Measurements from ENCODE around the gene CRB2.

Gene CRB2

GRCh38 chr9:123361086-123361730 lies 5.2 kb downstream of the CRB2 start:
- H3K4me1 ChIP-seq (ENCODE audit: control insufficient read depth in 1 of 2, insufficient read depth in 1 of 2, low read depth in 1 of 2, low read length in 1 of 2), result no peaks in the 10 kb centered on the region
- H3K9me3 ChIP-seq, result no peaks in the 10 kb centered on the region
- TF ChIP-seq CTCF (IDR thresholded peaks at IDR 0.05), result no peak
- H3K36me3 ChIP-seq, result no peaks in the 10 kb centered on the region
- H3K27ac ChIP-seq, result no peak overlapping the region
- H3K27me3 ChIP-seq, result peaks cover 20% of the 10 kb centered on the region
- no peak overlapping the region for H3K4me3 ChIP-seq (ENCODE audit: low read depth in 1 of 2, low read length in 1 of 2)

GRCh38 chr9:123361731-123362510 lies 5.9 kb downstream of the CRB2 start:
- Histone ChIP-seq H3K27ac (no peak overlapping the region), H3K27me3 (peaks cover 23% of the 10 kb centered on the region), H3K36me3 (no peaks in the 10 kb centered on the region), H3K4me1 (ENCODE audit: control insufficient read depth in 1 of 2, insufficient read depth in 1 of 2, low read depth in 1 of 2, low read length in 1 of 2) (no peaks in the 10 kb centered on the region), H3K4me3 (ENCODE audit: low read depth in 1 of 2, low read length in 1 of 2) (no peak overlapping the region), H3K9me3 (no peaks in the 10 kb centered on the region)
- TF ChIP-seq CTCF (IDR thresholded peaks at IDR 0.05), result no peak

GRCh38 chr9:123362856-123363255 lies 6.9 kb downstream of the CRB2 start:
- no peaks in the 10 kb centered on the region for H3K9me3 ChIP-seq
- no peak for TF ChIP-seq CTCF (IDR thresholded peaks at IDR 0.05)
- no peak overlapping the region for H3K4me3 ChIP-seq (ENCODE audit: low read depth in 1 of 2, low read length in 1 of 2)
- H3K27ac ChIP-seq, result no peak overlapping the region
- H3K4me1 ChIP-seq (ENCODE audit: control insufficient read depth in 1 of 2, insufficient read depth in 1 of 2, low read depth in 1 of 2, low read length in 1 of 2), result no peaks in the 10 kb centered on the region
- no peaks in the 10 kb centered on the region for H3K36me3 ChIP-seq
- peaks cover 23% of the 10 kb centered on the region for H3K27me3 ChIP-seq

- no peaks in the 10 kb centered on the region for H3K4me1 ChIP-seq (ENCODE audit: control insufficient read depth in 1 of 2, insufficient read depth in 1 of 2, low read depth in 1 of 2, low read length in 1 of 2)
- TF ChIP-seq CTCF (IDR thresholded peaks at IDR 0.05), result no peak
- peaks cover 23% of the 10 kb centered on the region for H3K27me3 ChIP-seq
- no peak overlapping the region for H3K27ac ChIP-seq
- no peaks in the 10 kb centered on the region for H3K36me3 ChIP-seq
- H3K4me3 ChIP-seq (ENCODE audit: low read depth in 1 of 2, low read length in 1 of 2), result no peak overlapping the region
- H3K9me3 ChIP-seq, result no peaks in the 10 kb centered on the region
These were observed 8.3 kb downstream of the CRB2 start for GRCh38 chr9:123364241-123364824.

- H3K9me3 ChIP-seq, result no peaks in the 10 kb centered on the region
- TF ChIP-seq CTCF (IDR thresholded peaks at IDR 0.05), result no peak
These were observed 9.4 kb downstream of the CRB2 start for GRCh38 chr9:123365287-123365880.

More at GRCh38 chr9:123365287-123365880, 9.4 kb downstream of the CRB2 start:
- no peak overlapping the region for H3K27ac ChIP-seq
- peaks cover 19% of the 10 kb centered on the region for H3K27me3 ChIP-seq
- no peak overlapping the region for H3K4me3 ChIP-seq (ENCODE audit: low read depth in 1 of 2, low read length in 1 of 2)
- H3K36me3 ChIP-seq, result no peaks in the 10 kb centered on the region
- no peaks in the 10 kb centered on the region for H3K4me1 ChIP-seq (ENCODE audit: control insufficient read depth in 1 of 2, insufficient read depth in 1 of 2, low read depth in 1 of 2, low read length in 1 of 2)

Measured in neutrophil (primary cell).